B cell (primary cell): ENCODE measurements around the gene HJV. TPM values are rescaled to one million over a fixed set of nuclear protein-coding genes. Genes with fewer than 3 reads are reported as not detected.

ENCODE experiments used
- ATAC-seq: fragments of 200-7000 bp; cut with Tn5 transposase; one replicate; pipeline ENCODE4 v1.10.0; 2021; ENCODE audit warnings: low read depth, mild to moderate bottlenecking, moderate number of reproducible peaks, moderate library complexity
- CTCF ChIA-PET: fragments of 350-600 bp; sonication (Branson Sonifier 250); formaldehyde crosslinking; loops from one replicate; lab custom pipeline; 2021; ENCODE audit warnings: antibody characterized with exemption, inconsistent platforms; lab: Charles Lee
- POLR2A ChIA-PET: fragments of 350-600 bp; sonication (Branson Sonifier 250); formaldehyde crosslinking; loops from one replicate; lab custom pipeline; 2021; ENCODE audit warnings: antibody characterized with exemption; lab: Charles Lee
- DNase-seq: peaks from one replicate; pipeline ENCODE4 v3.0.0; 2013
- H2AFZ ChIP-seq: 2 replicates; pipeline ENCODE4 v1.6.1; 2012; ENCODE audit warnings: mild to moderate bottlenecking, low read depth, low read length; ENCODE audit not compliant: insufficient read depth, poor library complexity, severe bottlenecking
- H3K27ac ChIP-seq, 2 donors: 1 replicate in 1 of 2; 2 replicates in 1 of 2; pipeline ENCODE4 v1.5.1; 2012 to 2013; ENCODE audit warnings: low read length in 2 of 2, mild to moderate bottlenecking in 2 of 2, moderate library complexity in 1 of 2
- H3K27me3 ChIP-seq, 4 experiments: fragments of 200-600 bp in 1 of 4; sonication (generic) in 1 of 4; replicated peaks in 1 of 4; 1 replicate in 2 of 4; 2 replicates in 2 of 4; pipeline versions ENCODE4 v1.6.1 to v1.7.0; 2013 to 2016; ENCODE audit warnings: low read length in 3 of 4, mild to moderate bottlenecking in 2 of 4, mixed read lengths in 1 of 4, moderate library complexity in 1 of 4; ENCODE audit not compliant: insufficient read depth in 4 of 4, control insufficient read depth in 3 of 4; ENCODE audit errors: control extremely low read depth in 1 of 4
- H3K36me3 ChIP-seq, 2 experiments: replicated peaks in 1 of 2; 1 replicate in 1 of 2; 2 replicates in 1 of 2; pipeline versions ENCODE4 v1.6.1 to v1.7.1; 2013; ENCODE audit warnings: low read length in 1 of 2; ENCODE audit not compliant: insufficient read depth in 2 of 2, control insufficient read depth in 1 of 2; ENCODE audit errors: control extremely low read depth in 1 of 2, extremely low read depth in 1 of 2
- H3K4me1 ChIP-seq, 2 donors: fragments of 200-600 bp in 1 of 2; sonication (generic) in 1 of 2; 1 replicate in 1 of 2; 2 replicates in 1 of 2; pipeline versions ENCODE4 v1.5.1 to v1.6.1; 2013 to 2017; ENCODE audit warnings: low read length in 2 of 2; ENCODE audit not compliant: control insufficient read depth in 2 of 2, insufficient read depth in 2 of 2
- H3K4me2 ChIP-seq: replicated peaks from 2 replicates; pipeline ENCODE3; 2012; ENCODE audit warnings: mild to moderate bottlenecking, low read depth, low read length; ENCODE audit not compliant: poor library complexity, severe bottlenecking
- H3K4me3 ChIP-seq, 5 experiments: fragments of 200-600 bp in 1 of 5; sonication (generic) in 1 of 5; 1 replicate in 3 of 5; 2 replicates in 2 of 5; pipeline versions ENCODE4 v1.5.1 to v1.7.0; 2011 to 2016; ENCODE audit warnings: low read length in 4 of 5, mild to moderate bottlenecking in 4 of 5, low read depth in 2 of 5, control low read depth in 1 of 5, moderate library complexity in 1 of 5; ENCODE audit not compliant: insufficient read depth in 1 of 5; ENCODE audit errors: control extremely low read depth in 1 of 5, extremely low read depth in 1 of 5
- H3K79me2 ChIP-seq: fragments of 200-600 bp; sonication (generic); one replicate; pipeline ENCODE4 v1.6.0; 2016; ENCODE audit warnings: low read length; ENCODE audit not compliant: control insufficient read depth, insufficient read depth
- H3K9ac ChIP-seq: fragments of 200-600 bp; sonication (generic); 2 replicates; pipeline ENCODE4 v1.6.1; 2017; ENCODE audit warnings: mild to moderate bottlenecking, low read length, moderate library complexity
- H3K9me3 ChIP-seq, 3 donors: one replicate each; pipeline versions ENCODE4 v1.6.1 to v1.7.1; 2013; ENCODE audit warnings: low read length in 2 of 3; ENCODE audit not compliant: control insufficient read depth in 2 of 3, insufficient read depth in 1 of 3; ENCODE audit errors: control extremely low read depth in 1 of 3
- H4K20me1 ChIP-seq: 2 replicates; pipeline ENCODE4 v1.6.0; 2012; ENCODE audit warnings: mild to moderate bottlenecking, low read length; ENCODE audit not compliant: insufficient read depth, control insufficient read depth, poor library complexity, severe bottlenecking
- H3K27ac Mint-ChIP-seq: one replicate; pipeline ENCODE4 v1.8.0; 2021; ENCODE audit warnings: mixed read lengths
- H3K27me3 Mint-ChIP-seq: one replicate; pipeline ENCODE4 v1.8.0; 2021; ENCODE audit warnings: mixed read lengths
- H3K4me1 Mint-ChIP-seq: one replicate; pipeline ENCODE4 v1.8.0; 2021; ENCODE audit warnings: mixed read lengths
- H3K4me3 Mint-ChIP-seq: one replicate; pipeline ENCODE4 v1.8.0; 2021; ENCODE audit warnings: mixed read lengths
- H3K9me3 Mint-ChIP-seq: one replicate; pipeline ENCODE4 v1.8.0; 2022; ENCODE audit warnings: mixed read lengths; ENCODE audit not compliant: insufficient read depth
- EZH2 ChIP-seq: IDR thresholded peaks from 2 replicates; pipeline ENCODE4 v1.6.1; 2012; ENCODE audit warnings: borderline replicate concordance, low read depth, mild to moderate bottlenecking, moderate library complexity, low read length; ENCODE audit not compliant: insufficient read depth, poor library complexity, severe bottlenecking
- WGBS: methylation state at CpG from one replicate; pipeline ENCODE4 v1.1.5; 2013; ENCODE audit warnings: missing lambda C conversion rate; ENCODE audit not compliant: insufficient coverage; 5-methylcytosine and 5-hydroxymethylcytosine counted together
- intact Hi-C: fragments of 100-400 bp; cut with micrococcal nuclease; formaldehyde crosslinking; loops from one replicate; pipeline ENCODE4 v1.10.0; 2022
- polyA plus RNA-seq: library from polyadenylated mRNA; depleted of rRNA; stranded (reverse); fragments of >200 nt; gene quantifications from 2 replicates; pipeline ENCODE4 v1.2.3, GENCODE V29; 2012
- total RNA-seq, 2 donors: library from RNA; stranded (reverse); fragments of 120-200 nt in 1 of 2; gene quantifications; 1 replicate in 1 of 2; 2 replicates in 1 of 2; pipeline versions ENCODE4 v1.2.3 to v1.2.4, GENCODE V29; 2013 to 2022
- TF ChIP-seq, protein P1 (sequence below): fragments of 200-600 bp; IDR thresholded peaks from one replicate; pipeline ENCODE4 v1.8.0; 2022; ENCODE audit warnings: antibody characterized with exemption, mild to moderate bottlenecking

The HJV gene
- total and polyA plus RNA-seq, 2 donors (not counting 1 experiment from before 2014, with no cell fraction given) = not detected

DNA sequence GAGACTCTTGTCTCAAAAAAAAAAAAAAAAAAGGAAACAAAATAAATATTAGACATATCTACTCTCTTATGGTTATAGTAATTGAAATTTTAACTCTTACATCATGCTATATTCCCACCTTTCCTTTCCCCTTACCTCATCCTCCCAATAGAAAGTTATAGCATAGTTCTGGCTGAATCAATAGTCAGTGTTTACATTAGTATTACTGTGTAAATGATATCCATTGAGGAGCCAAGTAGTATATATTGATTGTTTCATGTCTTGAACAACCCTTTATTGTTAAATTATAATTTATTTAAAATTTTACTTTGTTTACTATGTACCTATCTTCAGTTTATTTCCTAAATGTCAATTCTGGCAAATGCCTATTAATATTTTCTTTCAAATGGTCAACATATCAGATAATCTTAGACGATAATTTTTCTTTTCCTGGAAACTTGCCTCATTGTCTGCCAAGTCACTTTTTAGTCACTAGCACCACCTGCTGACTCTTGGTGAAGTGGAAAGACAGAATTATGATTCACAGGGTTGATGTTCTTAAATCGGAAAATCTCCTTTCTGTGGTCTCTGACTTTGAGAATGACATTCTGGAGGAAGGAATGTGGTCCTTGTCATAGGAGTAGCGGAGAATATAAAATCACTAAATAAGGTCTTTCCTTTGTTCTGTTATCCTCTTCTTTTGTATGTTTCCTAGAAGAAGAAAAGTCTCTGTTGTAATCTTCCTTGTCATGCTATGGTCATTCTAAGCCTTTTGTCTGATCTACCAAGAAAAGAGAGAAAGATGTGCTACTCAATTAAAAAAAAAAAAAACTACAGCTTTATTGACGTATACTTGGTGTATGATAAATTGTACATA, 8.6 kb downstream of the HJV start:
- peak; percentile 51 for ATAC-seq
- H3K36me3 ChIP-seq = no peaks in the 10 kb centered on the region
- peaks cover 14% of the 10 kb centered on the region for H3K27me3 Mint-ChIP-seq
- POLR2A ChIA-PET = no interaction called here
- no peaks in the 10 kb centered on the region for H3K9me3 ChIP-seq
- DNase-seq = peak; percentile 82
- H3K27ac ChIP-seq = no peak overlapping the region
- no peaks in the 10 kb centered on the region for H3K4me1 ChIP-seq
- H2AFZ ChIP-seq = no peak overlapping the region
- H4K20me1 ChIP-seq = no peaks in the 10 kb centered on the region
- H3K4me3 ChIP-seq = no peak overlapping the region
- TF ChIP-seq, protein P1, sequence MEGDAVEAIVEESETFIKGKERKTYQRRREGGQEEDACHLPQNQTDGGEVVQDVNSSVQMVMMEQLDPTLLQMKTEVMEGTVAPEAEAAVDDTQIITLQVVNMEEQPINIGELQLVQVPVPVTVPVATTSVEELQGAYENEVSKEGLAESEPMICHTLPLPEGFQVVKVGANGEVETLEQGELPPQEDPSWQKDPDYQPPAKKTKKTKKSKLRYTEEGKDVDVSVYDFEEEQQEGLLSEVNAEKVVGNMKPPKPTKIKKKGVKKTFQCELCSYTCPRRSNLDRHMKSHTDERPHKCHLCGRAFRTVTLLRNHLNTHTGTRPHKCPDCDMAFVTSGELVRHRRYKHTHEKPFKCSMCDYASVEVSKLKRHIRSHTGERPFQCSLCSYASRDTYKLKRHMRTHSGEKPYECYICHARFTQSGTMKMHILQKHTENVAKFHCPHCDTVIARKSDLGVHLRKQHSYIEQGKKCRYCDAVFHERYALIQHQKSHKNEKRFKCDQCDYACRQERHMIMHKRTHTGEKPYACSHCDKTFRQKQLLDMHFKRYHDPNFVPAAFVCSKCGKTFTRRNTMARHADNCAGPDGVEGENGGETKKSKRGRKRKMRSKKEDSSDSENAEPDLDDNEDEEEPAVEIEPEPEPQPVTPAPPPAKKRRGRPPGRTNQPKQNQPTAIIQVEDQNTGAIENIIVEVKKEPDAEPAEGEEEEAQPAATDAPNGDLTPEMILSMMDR = peak; percentile 95
- no peak for TF ChIP-seq EZH2
- no peak overlapping the region for H3K9ac ChIP-seq
- no peak overlapping the region for H3K4me2 ChIP-seq
- intact Hi-C loops = loop anchor here (1.0 to 2.0 kb wide), 5 partner anchors 16 to 168 kb away; partner anchors contain the start of genes NUDT17 and TXNIP
- no peak overlapping the region for H3K4me3 Mint-ChIP-seq
- CTCF ChIA-PET = interaction anchor here (0.6 to 13.6 kb wide), 18 partner anchors 9 to 167 kb away, joined by 3 to 361 read pairs (median 6); partner anchors contain the start of genes ANKRD34A, HJV, LIX1L and NUDT17
- H3K27me3 ChIP-seq = peaks cover 0 to 4% (median 0%) of the 10 kb centered on the region in 4 experiments
- peaks cover 2% of the 10 kb centered on the region for H3K4me1 Mint-ChIP-seq
- H3K9me3 Mint-ChIP-seq = no peaks in the 10 kb centered on the region
- no CpG with 5 or more reads among the region's 4 CpGs for WGBS
- no peaks in the 10 kb centered on the region for H3K79me2 ChIP-seq
- no peak overlapping the region for H3K27ac Mint-ChIP-seq
